Measurements from ENCODE around the gene TSC1.

DNA sequence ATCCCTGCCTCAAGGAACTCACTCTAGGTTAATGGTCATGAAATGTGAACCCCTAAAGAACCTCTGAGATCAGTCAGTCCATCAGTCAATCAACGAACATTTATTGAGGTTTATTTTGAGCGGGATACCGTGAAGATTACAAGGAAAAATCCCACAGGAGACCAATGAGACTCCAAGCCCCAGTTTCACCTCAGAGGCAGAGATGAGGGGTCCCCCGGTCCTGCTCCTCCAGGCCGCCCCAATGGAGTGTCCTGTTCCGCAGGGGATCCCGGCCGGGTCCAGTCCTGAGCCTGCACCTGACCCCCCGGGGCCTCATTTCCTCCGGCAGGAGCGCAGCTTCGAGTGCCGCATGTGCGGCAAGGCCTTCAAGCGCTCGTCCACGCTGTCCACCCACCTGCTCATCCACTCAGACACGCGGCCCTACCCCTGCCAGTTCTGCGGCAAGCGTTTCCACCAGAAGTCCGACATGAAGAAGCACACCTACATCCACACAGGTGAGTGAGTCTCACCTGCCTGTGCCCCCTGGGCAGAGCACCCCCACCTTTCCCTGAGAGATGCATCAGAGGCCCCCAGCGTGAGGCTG is 45.1 kb upstream of the TSC1 start:
- TF ChIP-seq POLR2A (IDR thresholded peaks at IDR 0.05) (no peak), CTCF (IDR thresholded peaks at IDR 0.05) (no peak)
